Mucosa of stomach (tissue), 1 donor: ENCODE data around the gene LAMTOR1.
A peak's percentile ranks its signal among the peaks of the same experiment; 100 is the strongest.

Experiments
- H3K27me3 ChIP-seq: one replicate; pipeline ENCODE4 v1.7.0; 2013; ENCODE audit warnings: mild to moderate bottlenecking, low read length; ENCODE audit not compliant: control insufficient read depth, insufficient read depth
- H3K36me3 ChIP-seq: one replicate; pipeline ENCODE4 v1.7.0; 2013; ENCODE audit warnings: low read length; ENCODE audit not compliant: control insufficient read depth, insufficient read depth
- H3K4me1 ChIP-seq: one replicate; pipeline ENCODE4 v1.7.0; 2013; ENCODE audit warnings: mild to moderate bottlenecking, low read length; ENCODE audit not compliant: control insufficient read depth, insufficient read depth
- H3K4me3 ChIP-seq: one replicate; pipeline ENCODE4 v1.7.0; 2013; ENCODE audit warnings: low read length
- H3K9ac ChIP-seq: one replicate; pipeline ENCODE4 v1.7.0; 2013; ENCODE audit warnings: mild to moderate bottlenecking, low read length, moderate library complexity
- H3K9me3 ChIP-seq: one replicate; pipeline ENCODE4 v1.7.0; 2013; ENCODE audit warnings: mild to moderate bottlenecking, low read length, moderate library complexity; ENCODE audit not compliant: control insufficient read depth
- donor health status: Pancreatic carcinoma.

The LAMTOR1 gene

DNA sequence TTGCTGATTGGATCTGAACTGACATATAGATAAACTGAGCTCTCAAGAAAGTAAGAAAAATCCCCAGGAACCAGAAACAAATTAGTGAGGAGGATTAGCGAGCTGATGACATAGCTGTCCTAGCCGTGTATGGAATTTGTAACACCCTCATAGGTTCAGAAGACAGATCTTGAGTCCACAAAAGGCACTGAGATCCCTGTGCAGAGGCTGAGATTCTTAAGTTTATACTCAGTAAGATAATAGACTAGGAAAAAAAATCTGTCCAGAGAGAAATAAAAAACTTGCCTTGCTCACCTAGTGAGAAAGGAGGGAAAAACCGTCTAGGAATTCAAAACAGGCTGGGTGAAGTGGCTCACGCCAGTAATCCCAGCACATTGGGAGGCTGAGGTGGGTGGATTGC is 27.3 kb downstream of the LAMTOR1 start:
- H3K36me3 ChIP-seq = no peaks in the 10 kb centered on the region
- H3K4me1 ChIP-seq = peaks cover 2% of the 10 kb centered on the region
- H3K27me3 ChIP-seq = no peaks in the 10 kb centered on the region
- no peaks in the 10 kb centered on the region for H3K9me3 ChIP-seq
- H3K4me3 ChIP-seq = no peak overlapping the region
- no peak overlapping the region for H3K9ac ChIP-seq

DNA sequence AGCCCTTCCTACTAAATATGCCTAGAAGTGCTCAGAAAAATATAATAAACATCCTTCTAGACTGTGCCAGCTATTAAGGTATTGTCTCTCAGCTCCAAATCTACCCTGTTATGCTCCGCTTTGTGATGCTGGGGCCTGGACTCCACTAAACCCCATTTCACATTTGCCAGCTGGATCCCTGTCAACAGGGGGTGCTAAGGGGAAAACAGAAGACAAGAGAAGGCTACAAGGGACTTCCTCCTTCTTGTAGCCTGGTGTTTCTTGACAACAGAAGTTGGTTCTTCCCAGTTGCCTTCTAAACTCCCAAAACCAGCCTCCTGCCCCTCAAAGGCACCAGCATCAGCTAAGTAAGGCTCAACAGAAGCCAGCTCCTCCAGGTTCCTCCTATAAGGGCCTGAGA is 28.0 kb downstream of the LAMTOR1 start:
- Histone ChIP-seq H3K27me3 (no peaks in the 10 kb centered on the region), H3K4me1 (peaks cover 9% of the 10 kb centered on the region), H3K36me3 (no peaks in the 10 kb centered on the region), H3K4me3 (no peak overlapping the region), H3K9ac (peak overlapping the region; percentile 55), H3K9me3 (no peaks in the 10 kb centered on the region)

DNA sequence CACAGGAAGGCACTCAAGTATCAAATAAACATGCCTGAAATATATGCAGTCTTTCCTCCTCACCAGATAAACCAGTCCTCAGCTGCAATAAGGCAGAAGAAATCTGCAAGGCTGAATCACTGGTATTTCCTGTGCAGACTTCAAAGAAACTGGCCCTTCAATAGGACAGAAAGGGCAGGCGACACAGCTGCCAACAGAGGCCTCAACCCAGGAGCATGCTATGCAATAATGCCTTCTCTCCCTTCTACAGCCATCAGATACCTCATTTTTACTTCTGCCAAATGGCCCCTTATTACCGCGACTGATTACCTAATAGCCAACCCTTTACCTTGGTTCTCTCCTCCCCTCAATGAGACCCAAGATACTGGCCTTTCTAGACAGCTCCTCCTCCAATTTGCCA is 30.7 kb downstream of the LAMTOR1 start:
- H3K4me1 ChIP-seq = peaks cover 23% of the 10 kb centered on the region
- no peak overlapping the region for H3K4me3 ChIP-seq
- H3K27me3 ChIP-seq = no peaks in the 10 kb centered on the region
- no peak overlapping the region for H3K9ac ChIP-seq
- H3K36me3 ChIP-seq = no peaks in the 10 kb centered on the region
- H3K9me3 ChIP-seq = no peaks in the 10 kb centered on the region

DNA sequence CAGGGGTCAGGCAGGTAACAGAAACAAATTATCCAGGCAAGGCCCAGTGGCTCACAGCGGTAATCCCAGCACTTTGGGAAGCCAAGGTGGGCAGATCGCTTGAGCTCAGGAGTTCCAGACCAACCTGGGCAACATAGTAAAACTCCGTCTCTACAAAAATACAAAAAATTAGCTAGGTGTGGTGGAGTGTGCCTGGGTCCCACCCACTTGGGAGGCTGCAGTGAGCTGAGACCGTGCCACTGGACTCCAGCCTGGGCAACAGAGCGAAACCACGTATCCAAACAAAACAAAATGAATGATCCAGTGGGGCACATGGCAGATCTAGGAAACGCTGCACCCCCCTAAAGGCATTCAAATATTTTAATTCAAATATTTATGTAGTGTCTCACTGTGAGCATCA is 32.6 kb downstream of the LAMTOR1 start:
- Histone ChIP-seq H3K4me1 (peaks cover 34% of the 10 kb centered on the region), H3K4me3 (no peak overlapping the region), H3K9me3 (no peaks in the 10 kb centered on the region), H3K36me3 (no peaks in the 10 kb centered on the region), H3K9ac (peak overlapping the region; percentile 42), H3K27me3 (no peaks in the 10 kb centered on the region)

DNA sequence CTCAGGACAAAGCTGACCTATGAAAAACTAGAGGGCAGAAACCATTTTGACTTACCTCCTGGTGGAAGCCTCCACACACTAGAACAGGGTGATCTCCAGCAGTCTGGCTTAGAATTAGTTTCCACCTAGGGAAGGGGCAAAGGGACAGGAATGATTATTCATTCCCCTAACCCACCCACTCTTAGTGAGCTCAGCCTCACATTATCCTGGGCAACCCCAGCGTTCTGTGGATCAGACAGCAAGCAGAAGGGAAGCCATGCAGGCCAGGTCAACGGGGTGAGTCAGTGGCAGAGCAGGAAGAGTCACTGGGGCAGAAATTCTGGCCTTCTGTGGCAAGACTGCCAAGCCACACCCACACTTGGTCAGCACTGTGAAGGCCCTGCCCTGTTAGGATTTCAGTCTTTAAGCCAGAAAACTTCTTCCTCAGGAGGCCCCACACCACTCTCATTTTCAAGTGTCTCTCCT is 33.3 kb downstream of the LAMTOR1 start:
- no peak overlapping the region for H3K4me3 ChIP-seq
- no peaks in the 10 kb centered on the region for H3K9me3 ChIP-seq
- no peaks in the 10 kb centered on the region for H3K27me3 ChIP-seq
- H3K4me1 ChIP-seq = peaks cover 34% of the 10 kb centered on the region
- no peaks in the 10 kb centered on the region for H3K36me3 ChIP-seq
- peak overlapping the region; percentile 42 for H3K9ac ChIP-seq

DNA sequence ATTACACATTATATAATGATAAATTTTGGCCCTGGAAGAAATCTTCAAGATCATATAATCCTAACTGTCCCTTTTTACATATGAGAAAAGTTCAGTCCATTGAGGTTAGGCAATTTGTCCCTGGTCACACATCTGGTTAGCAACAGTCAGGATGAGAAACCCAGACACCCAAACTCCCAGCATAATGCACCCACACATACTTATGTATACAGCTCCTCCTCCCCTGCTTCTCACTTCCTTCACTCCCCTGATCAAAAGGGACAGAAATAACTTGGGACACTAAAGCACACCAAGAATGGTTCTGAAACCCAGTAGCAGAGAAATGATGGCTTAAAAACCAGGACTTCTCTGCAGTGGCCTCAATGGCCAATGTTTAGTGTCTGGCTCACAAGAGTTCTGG is 33.9 kb downstream of the LAMTOR1 start:
- H3K36me3 ChIP-seq = no peaks in the 10 kb centered on the region
- H3K9ac ChIP-seq = peak overlapping the region; percentile 42
- H3K9me3 ChIP-seq = no peaks in the 10 kb centered on the region
- no peak overlapping the region for H3K4me3 ChIP-seq
- H3K4me1 ChIP-seq = peaks cover 34% of the 10 kb centered on the region
- H3K27me3 ChIP-seq = no peaks in the 10 kb centered on the region

DNA sequence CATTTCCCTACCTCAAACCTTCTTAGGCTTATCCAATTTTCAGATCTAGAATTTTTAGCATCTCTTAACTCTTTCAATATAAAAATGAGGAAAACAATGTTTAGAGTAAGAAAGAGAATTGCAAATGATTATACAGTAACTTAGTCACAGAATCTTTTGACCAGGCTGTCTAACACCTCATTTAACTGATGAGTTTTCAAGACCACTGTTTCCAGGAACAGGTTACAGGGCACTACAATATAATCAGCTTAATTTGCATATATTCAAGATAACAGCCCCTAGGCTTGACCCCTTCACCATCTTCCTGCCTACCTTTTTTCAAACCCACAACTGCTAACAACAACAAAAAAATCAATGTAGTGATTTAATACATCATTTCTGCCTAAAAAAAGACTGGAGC is 35.4 kb downstream of the LAMTOR1 start:
- no peaks in the 10 kb centered on the region for H3K27me3 ChIP-seq
- no peaks in the 10 kb centered on the region for H3K9me3 ChIP-seq
- H3K4me3 ChIP-seq = no peak overlapping the region
- H3K4me1 ChIP-seq = peaks cover 34% of the 10 kb centered on the region
- H3K36me3 ChIP-seq = no peaks in the 10 kb centered on the region
- H3K9ac ChIP-seq = no peak overlapping the region

DNA sequence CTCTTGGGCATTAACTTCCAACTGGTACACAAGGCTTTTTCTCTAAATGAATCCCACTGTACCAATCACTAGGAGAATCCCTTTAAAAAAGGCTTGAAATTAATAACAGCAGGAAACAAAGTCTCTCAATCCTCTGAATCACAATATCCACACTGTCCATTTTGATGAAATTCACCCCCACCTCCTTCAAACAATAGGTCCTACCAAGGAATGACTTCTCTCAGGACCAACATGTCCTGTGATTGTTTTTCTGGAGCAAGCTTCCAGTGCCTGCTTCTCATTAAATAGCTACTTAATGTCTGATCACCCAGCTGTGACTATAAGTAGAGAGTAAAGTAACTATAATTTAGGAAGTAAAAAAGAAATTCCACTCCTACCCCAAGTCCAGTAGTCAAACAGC is 35.8 kb downstream of the LAMTOR1 start:
- H3K36me3 ChIP-seq = no peaks in the 10 kb centered on the region
- no peak overlapping the region for H3K9ac ChIP-seq
- H3K4me1 ChIP-seq = peaks cover 34% of the 10 kb centered on the region

DNA sequence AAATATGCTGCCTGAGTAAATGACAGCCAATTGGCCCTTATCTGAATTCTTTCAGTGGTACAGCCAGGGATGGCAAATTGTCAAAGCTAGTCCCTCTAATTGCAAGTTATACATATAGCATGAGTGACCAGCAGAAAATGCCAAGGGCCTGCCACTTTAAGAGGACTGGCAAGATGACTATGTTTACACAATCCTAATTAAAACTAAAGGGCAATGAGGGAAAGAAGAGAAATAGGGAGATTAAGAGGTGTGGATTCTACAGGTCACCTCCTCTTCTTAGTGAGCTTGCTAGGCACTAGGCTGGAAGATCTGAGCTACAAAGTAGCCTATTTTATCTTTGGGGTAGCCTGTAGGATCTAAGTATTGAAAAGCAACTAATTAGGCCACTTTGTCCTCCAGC is 36.2 kb downstream of the LAMTOR1 start:
- no peaks in the 10 kb centered on the region for H3K27me3 ChIP-seq
- H3K4me1 ChIP-seq = peaks cover 34% of the 10 kb centered on the region
- no peak overlapping the region for H3K9ac ChIP-seq
- no peaks in the 10 kb centered on the region for H3K9me3 ChIP-seq
- H3K4me3 ChIP-seq = no peak overlapping the region
- H3K36me3 ChIP-seq = no peaks in the 10 kb centered on the region

More for the DNA sequence above, 35.8 kb downstream of the LAMTOR1 start:
- Histone ChIP-seq H3K4me3 (no peak overlapping the region), H3K9me3 (no peaks in the 10 kb centered on the region), H3K27me3 (no peaks in the 10 kb centered on the region)

DNA sequence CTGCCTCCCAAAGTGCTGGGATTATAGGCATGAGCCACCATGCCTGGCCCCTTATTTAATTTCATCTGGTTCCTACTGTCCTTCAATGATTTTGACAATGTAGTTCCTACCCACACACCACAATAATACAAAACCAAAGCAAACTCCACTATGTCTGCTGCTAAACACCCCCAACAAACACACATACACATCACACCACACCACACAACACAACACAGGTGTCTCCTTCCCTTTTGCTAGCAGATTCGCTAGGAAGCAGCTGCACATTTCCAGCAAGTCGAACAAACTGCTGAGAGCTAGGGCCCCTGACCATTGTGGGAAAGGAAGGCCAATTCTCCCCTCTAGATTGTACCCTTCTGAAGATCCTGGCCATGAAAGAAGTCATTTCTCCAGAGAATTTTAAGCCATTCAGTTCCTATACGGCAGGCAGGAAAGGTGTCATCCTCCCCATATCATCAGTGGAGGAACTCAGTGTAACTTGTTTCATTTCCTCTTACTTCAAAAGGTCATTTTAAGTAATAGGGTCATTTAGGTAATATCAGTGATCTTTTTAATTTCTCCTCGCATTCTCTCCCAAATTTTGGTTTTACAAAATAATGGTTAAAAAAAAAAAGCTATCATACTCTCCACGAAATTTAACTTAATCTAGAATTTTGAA is 41.2 kb downstream of the LAMTOR1 start:
- Histone ChIP-seq H3K36me3 (no peaks in the 10 kb centered on the region), H3K4me3 (no peak overlapping the region), H3K9ac (no peak overlapping the region), H3K9me3 (no peaks in the 10 kb centered on the region), H3K4me1 (peaks cover 6% of the 10 kb centered on the region), H3K27me3 (no peaks in the 10 kb centered on the region)

DNA sequence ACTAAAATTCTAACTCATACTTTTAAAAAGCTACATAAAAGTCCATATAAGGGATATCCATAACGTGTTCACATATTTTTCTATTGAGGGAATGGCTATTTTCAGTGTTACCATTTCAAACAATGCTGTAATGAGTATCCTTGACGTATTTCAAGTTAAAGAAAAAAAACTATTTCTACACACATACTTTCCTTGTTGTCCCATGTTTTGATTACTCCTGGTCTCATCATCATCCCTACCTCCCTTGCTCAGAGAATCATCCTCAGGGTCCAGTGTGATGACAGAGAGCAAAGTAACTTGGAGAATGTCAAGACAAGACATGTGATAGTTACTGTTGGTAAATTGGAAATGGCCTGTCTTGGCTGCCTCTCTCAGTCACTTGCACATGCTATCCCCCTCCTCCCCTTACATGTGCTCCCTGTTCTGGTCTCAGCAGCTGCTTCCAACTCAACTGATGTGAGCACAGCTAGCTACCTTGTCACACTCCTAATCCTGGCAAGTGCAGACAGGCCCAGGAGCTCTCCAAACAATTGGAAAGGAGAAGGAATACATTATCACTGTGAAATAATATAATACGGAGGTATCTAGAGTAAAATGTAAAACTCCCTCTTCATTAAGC is 44.6 kb downstream of the LAMTOR1 start:
- no peaks in the 10 kb centered on the region for H3K9me3 ChIP-seq
- no peaks in the 10 kb centered on the region for H3K4me1 ChIP-seq
- H3K27me3 ChIP-seq = no peaks in the 10 kb centered on the region
- H3K36me3 ChIP-seq = no peaks in the 10 kb centered on the region
- no peak overlapping the region for H3K4me3 ChIP-seq
- H3K9ac ChIP-seq = no peak overlapping the region

DNA sequence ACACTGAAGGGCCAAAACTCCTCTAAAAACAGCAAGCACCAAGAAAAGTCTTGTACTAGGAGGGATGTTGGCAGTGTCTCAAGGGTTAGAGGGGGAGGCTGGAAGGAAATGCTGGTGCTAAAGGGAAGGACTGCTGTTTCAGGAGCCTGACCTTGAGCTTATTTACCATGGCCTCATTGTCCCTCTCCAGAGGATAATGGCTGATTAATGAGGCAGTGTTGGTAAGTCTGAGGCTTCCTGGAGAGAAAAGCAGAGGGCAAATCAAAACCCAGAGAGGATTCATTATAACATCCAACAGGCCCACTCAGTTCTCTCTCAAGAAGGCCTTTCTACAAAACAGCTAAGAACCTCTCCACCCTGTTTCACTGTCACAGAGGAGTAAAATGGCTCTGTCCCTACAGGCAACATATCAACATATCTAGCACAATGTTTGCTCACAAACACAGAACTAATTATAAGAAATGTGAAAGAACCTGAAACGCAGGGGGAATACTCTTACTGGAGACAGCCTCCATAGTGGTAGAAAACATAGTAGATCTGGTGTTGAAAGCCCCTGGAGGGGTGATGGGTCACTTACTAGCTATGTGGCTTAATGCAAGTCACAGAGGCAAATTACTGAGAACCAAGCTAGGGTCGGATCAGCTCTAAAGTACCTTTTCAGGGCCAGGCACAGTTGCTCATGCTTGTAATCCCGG is 54.2 kb downstream of the LAMTOR1 start:
- Histone ChIP-seq H3K4me1 (peaks cover 8% of the 10 kb centered on the region), H3K4me3 (no peak overlapping the region), H3K9ac (peak overlapping the region; percentile 51), H3K36me3 (no peaks in the 10 kb centered on the region), H3K9me3 (no peaks in the 10 kb centered on the region), H3K27me3 (no peaks in the 10 kb centered on the region)
